NT2/D1 (cell line): ENCODE data around the gene MAML3.

Source experiments
- YY1 ChIP-seq: IDR thresholded peaks from 2 replicates; pipeline ENCODE4 v1.6.1; 2011; ENCODE audit not compliant: insufficient read length, insufficient read depth
- ZNF274 ChIP-seq: IDR thresholded peaks from 2 replicates; pipeline ENCODE4 v1.6.1; 2011; ENCODE audit warnings: mild to moderate bottlenecking, low read depth, low read length

DNA sequence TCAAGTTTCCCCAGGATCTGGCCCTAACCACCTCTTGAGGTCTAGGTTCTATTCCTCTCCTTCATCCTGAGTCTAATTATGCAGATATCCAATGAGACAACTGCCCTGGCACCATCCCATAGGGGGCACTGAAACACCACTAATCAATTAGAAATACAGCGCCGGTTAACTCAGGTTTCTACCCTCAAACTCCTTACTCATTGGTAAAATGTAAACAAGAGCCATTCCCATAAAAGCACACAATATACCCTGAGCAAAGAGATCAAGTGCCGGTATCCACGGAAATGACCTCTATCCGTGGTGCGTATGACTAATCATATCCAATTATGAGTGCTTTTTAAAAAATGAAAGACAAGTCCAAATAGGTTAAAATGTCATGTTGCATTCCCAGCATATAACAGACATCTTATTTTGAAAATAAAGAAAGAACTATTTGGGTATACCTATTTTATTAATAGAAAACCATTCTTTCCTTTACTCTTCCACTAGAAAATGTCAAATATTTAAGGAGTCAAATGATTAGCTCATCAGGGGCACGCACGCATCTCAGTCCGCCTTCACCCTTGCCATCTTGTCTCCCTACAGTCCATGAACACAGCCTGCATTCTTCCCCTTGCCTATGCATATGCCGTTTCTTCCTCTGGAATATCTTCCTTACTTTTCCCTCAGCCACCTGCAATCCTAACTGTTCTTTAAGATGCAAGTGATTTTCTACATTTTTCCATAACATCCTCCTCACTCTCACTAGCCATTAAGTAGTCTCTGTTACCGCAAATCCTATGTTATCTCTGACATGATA lies 141.1 kb downstream of the MAML3 start:
- TF ChIP-seq ZNF274 (no peak), YY1 (no peak)
